Breast epithelium (tissue), 3 donors: Measurements from ENCODE around the gene NOVA1.

Experiments
- CTCF ChIP-seq, 3 donors: fragments of 450-650 bp; IDR thresholded peaks; one replicate each; pipeline ENCODE4 v1.5.1; 2016 to 2017; ENCODE audit warnings: antibody characterized with exemption in 3 of 3, mild to moderate bottlenecking in 3 of 3, moderate library complexity in 3 of 3
- POLR2A ChIP-seq: fragments of 450-650 bp; IDR thresholded peaks from one replicate; pipeline ENCODE4 v1.6.1; 2016; ENCODE audit warnings: antibody characterized with exemption, mild to moderate bottlenecking, moderate library complexity
- POLR2AphosphoS5 ChIP-seq, 3 donors: sonication (generic); formaldehyde crosslinking; IDR thresholded peaks; one replicate each; pipeline ENCODE4 v1.6.1; 2017; ENCODE audit warnings: antibody characterized with exemption in 3 of 3

DNA sequence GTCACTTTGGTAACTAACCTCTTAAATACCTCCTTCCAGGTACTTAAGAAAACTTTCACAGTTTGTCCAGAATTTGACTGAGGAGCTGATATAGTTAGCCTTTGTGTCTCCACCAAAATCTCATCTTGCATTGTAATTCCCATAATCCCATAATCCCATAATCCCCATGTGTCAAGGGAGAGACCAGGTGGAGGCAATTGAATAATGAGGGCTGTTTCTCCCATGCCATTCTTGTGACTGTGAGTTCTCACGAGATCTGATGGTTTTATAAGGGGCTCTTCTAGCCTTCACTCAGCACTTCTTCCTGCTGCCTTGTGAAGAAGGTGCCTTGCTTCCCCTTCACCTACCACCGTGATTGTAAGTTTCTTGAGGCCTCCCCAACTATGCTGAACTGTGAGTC lies 7.8 kb upstream of the NOVA1 start:
- TF ChIP-seq CTCF (IDR thresholded peaks at IDR 0.05) = no peak
- no peak for TF ChIP-seq POLR2AphosphoS5 (IDR thresholded peaks at IDR 0.05)
- no peak for TF ChIP-seq POLR2A
